ENCODE results near the gene SLC2A9. TPM values are rescaled to one million over a fixed set of nuclear protein-coding genes. Genes with fewer than 3 reads are reported as not detected.

Gene SLC2A9
- total RNA-seq, 1 donor from 2014 or later = 6.2 TPM

DNA sequence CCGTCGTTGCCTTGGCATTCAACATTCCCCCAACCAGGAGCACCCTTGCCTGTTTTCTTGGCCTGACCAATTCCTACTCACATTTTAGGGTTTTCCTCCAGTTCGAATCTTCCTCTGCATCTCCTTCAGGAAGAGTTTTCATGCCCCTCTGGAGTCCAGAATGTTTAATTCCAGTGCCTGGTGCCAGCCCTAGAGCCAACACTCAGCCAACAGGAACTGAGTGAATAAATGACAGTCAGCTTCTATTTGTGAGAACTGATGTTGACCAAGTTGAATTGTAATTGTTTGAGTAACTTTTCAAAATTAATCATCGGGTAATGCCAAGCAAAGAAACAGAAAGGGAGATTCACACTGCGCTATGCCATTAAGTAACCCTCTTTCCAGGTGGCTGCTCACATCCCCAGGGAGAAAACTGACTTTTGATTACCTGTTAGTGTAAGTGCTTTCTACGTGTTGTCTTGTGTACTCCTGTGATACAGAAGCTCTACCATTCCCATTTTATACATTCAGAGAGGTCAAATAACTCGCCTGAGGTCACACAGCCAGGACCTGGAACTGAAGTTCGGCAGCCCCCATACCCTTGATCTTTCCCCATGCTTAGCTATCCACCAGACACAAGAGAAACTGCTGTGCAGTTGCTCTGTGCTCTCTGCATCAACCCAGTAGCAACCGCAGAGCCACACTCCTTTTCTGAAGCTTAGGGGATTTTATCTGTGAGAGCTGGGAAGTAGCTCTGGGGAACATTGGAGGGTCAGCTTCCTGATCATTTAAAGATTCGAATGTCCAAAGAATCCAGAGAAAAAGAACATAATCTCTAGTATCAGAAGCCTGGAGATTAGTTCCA is 19.0 kb upstream of the SLC2A9 start:
- peaks cover 0 to 12% of the 10 kb centered on the region in 2 donors for H3K9me3 ChIP-seq
- intact Hi-C loops (cut with DNase I) = no loop called here

DNA sequence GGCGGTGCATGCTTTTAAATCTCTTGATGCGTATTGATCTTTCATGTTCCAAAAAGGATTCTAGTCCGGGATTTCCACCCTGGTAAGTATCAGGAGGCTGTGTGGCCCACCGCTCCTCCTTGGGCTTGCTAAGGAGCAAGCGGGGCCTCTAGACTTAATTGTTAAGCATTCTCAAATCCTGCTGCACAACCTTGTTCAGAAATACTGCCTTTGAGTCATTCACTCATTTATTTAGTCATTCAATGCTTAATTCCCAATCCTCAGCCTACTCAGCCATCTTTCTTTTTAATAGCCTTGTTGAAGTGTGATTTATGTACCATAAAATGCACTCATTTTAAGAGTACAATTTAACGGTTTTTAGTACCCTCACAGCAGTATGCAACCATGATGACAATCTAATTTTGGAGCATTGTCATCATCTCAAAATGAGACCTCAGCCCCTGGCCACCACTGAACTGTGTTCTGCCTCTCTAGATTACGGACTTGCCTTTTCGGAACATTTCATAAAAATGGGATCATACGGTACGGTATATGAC is 15.6 kb upstream of the SLC2A9 start:
- TF ChIP-seq, protein P1, sequence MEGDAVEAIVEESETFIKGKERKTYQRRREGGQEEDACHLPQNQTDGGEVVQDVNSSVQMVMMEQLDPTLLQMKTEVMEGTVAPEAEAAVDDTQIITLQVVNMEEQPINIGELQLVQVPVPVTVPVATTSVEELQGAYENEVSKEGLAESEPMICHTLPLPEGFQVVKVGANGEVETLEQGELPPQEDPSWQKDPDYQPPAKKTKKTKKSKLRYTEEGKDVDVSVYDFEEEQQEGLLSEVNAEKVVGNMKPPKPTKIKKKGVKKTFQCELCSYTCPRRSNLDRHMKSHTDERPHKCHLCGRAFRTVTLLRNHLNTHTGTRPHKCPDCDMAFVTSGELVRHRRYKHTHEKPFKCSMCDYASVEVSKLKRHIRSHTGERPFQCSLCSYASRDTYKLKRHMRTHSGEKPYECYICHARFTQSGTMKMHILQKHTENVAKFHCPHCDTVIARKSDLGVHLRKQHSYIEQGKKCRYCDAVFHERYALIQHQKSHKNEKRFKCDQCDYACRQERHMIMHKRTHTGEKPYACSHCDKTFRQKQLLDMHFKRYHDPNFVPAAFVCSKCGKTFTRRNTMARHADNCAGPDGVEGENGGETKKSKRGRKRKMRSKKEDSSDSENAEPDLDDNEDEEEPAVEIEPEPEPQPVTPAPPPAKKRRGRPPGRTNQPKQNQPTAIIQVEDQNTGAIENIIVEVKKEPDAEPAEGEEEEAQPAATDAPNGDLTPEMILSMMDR (IDR thresholded peaks at IDR 0.05) = no peak
- Histone ChIP-seq H3K4me1 (peaks cover 0 to 11% of the 10 kb centered on the region in 2 donors), H3K27ac (no peak overlapping the region), H3K9me3 (no peaks in the 10 kb centered on the region), H3K27me3 (no peaks in the 10 kb centered on the region), H3K4me3 (no peak overlapping the region), H3K36me3 (no peaks in the 10 kb centered on the region)
- intact Hi-C loops (cut with DNase I) = no loop called here
- DNase-seq (ENCODE audit: low spot score in 2 of 2) = no peak

More for the DNA sequence above, 19.0 kb upstream of the SLC2A9 start:
- TF ChIP-seq, protein P1 (IDR thresholded peaks at IDR 0.05) = no peak
- Histone ChIP-seq H3K36me3 (peaks cover 0 to 3% of the 10 kb centered on the region in 2 donors), H3K27ac (no peak overlapping the region), H3K4me1 (no peaks in the 10 kb centered on the region), H3K4me3 (no peak overlapping the region), H3K27me3 (no peaks in the 10 kb centered on the region)
- DNase-seq (ENCODE audit: low spot score in 2 of 2) = no peak

DNA sequence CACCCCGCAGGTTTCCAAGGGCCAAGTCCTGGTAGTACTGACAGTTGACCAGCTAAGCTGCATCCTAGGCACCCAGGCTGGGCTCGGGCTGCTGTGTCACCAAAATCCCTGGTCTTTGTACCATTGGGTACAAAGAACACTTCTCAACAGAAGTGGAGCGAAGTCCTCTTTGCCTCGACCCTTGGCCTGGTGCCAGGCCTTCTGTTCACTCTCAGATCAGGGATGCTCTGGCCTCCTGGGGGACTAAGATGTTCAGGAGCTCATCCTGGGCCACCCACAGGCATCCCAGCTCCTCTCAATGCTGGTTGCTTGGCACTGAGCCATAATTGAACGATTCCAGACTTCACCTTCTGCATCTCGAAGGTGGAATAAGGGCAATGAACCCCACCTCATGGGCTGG is 13.8 kb upstream of the SLC2A9 start:
- intact Hi-C loops (cut with DNase I) = no loop called here
- H3K27me3 ChIP-seq = no peaks in the 10 kb centered on the region
- TF ChIP-seq, protein P1 (IDR thresholded peaks at IDR 0.05) = no peak
- peaks cover 0 to 11% of the 10 kb centered on the region in 2 donors for H3K4me1 ChIP-seq
- no peaks in the 10 kb centered on the region for H3K9me3 ChIP-seq
- no peak overlapping the region for H3K27ac ChIP-seq
- H3K36me3 ChIP-seq = no peaks in the 10 kb centered on the region
- no peak overlapping the region for H3K4me3 ChIP-seq
- no peak for DNase-seq (ENCODE audit: low spot score in 2 of 2)

DNA sequence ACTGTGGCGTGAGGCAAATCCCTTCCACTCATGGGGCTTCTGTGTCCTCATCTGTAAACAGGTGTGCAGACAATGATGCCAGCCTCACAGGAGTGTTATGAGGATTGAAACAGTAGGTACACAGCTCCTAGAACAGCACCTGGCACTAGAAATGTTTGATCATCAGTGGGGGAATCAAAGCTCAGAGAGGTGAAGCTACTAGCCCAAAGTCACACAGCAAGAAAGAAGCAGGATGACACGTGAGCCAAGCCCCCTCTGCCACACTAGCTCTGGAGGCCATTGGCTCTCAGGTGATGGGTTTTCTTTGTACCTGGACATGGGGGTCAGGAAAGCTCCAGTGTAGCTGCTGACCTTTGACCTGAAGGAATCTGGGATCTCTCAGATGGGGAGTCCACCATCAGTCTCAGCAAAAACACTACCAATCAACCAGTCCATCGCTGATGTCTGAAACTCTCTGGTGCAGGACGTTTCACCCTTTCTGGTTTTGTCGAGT is 13.4 kb upstream of the SLC2A9 start:
- H3K36me3 ChIP-seq = no peaks in the 10 kb centered on the region

DNA sequence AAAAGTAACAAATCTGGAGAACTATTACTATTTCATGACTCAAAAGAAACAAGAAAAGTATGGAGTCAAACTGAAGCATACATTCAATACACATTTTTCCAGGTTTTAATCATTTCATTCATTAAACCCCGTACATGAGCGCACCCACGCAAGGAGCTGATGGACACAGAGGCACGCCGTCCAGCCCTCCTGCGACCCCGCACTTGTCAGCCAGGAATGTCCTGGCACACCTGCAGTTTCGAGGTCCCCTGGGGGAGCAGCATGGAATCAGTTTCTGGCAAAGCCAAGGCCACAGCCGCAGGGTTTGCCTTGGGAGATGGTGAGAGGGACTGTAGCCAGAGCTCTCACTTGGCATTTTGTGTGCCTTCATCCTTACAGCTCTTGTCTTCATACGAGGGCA is 12.8 kb upstream of the SLC2A9 start:
- H3K27me3 ChIP-seq = no peaks in the 10 kb centered on the region
- TF ChIP-seq, protein P1 (IDR thresholded peaks at IDR 0.05) = no peak
- no peaks in the 10 kb centered on the region for H3K9me3 ChIP-seq
- H3K4me3 ChIP-seq = no peak overlapping the region
- no peaks in the 10 kb centered on the region for H3K36me3 ChIP-seq
- H3K27ac ChIP-seq = peak overlapping the region in 1 of 2 donors; percentile 19
- H3K4me1 ChIP-seq = peaks cover 0 to 11% of the 10 kb centered on the region in 2 donors
- DNase-seq (ENCODE audit: low spot score in 2 of 2) = no peak
- intact Hi-C loops (cut with DNase I) = no loop called here

More for the DNA sequence above, 13.4 kb upstream of the SLC2A9 start:
- Histone ChIP-seq H3K27me3 (no peaks in the 10 kb centered on the region), H3K4me1 (peaks cover 0 to 11% of the 10 kb centered on the region in 2 donors), H3K27ac (no peak overlapping the region), H3K4me3 (no peak overlapping the region), H3K9me3 (no peaks in the 10 kb centered on the region)
- TF ChIP-seq, protein P1 (IDR thresholded peaks at IDR 0.05) = no peak
- intact Hi-C loops (cut with DNase I) = no loop called here
- no peak for DNase-seq (ENCODE audit: low spot score in 2 of 2)
